ENCODE results near the gene SPTSSA.
"Not testable (repeated sequence)": the region's sequence is repeated elsewhere in the genome, so short reads cannot be mapped to it uniquely, and the experiment has no call there.

Gene SPTSSA

DNA sequence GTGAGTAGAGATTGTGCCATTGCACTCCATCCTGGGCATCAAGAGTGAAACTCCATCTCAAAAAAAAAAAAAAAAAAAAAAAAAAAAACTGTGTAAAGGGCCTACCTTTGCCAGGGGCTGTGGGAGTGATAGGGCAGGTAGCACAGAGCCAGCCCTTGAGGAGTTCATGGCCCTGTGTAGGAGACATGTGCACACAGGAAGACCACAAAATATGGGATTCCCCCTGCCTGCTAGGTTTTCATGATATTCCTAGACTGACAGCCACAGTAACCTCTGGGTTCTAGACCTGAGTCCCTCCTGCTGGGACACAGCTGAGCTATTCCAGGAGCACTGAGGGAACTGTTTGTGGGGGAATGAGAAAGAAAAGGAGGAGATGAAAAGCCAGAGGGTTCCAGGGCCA, 8.3 kb upstream of the SPTSSA start:
- DNase-seq (ENCODE audit: low read depth), result no peak

- DNase-seq (ENCODE audit: low read depth), result no peak
Observed at GRCh38 chr14:34466691-34467090, 4.7 kb upstream of the SPTSSA start.

- no peak for DNase-seq (ENCODE audit: low read depth)
Observed at GRCh38 chr14:34465069-34465859, 3.2 kb upstream of the SPTSSA start.

DNA sequence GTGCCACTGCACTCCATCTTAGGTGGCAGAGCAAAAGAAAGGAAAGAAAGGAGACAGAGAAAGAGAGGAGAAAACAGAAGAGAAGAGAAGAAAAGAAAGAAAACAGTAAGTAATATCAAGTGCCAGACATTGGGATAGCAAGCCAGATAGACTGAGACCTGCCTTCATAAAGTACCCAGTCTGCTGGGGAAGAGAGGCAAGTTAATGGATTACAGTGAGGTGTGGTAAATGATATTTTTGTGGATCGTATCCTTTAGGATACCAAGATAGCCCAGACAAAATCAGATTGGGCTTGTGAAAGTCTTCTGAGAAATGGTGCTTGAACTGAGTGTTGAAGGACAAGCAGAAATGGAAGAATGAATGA, 1.5 kb upstream of the SPTSSA start:
- DNase-seq (ENCODE audit: low read depth), result no peak

DNA sequence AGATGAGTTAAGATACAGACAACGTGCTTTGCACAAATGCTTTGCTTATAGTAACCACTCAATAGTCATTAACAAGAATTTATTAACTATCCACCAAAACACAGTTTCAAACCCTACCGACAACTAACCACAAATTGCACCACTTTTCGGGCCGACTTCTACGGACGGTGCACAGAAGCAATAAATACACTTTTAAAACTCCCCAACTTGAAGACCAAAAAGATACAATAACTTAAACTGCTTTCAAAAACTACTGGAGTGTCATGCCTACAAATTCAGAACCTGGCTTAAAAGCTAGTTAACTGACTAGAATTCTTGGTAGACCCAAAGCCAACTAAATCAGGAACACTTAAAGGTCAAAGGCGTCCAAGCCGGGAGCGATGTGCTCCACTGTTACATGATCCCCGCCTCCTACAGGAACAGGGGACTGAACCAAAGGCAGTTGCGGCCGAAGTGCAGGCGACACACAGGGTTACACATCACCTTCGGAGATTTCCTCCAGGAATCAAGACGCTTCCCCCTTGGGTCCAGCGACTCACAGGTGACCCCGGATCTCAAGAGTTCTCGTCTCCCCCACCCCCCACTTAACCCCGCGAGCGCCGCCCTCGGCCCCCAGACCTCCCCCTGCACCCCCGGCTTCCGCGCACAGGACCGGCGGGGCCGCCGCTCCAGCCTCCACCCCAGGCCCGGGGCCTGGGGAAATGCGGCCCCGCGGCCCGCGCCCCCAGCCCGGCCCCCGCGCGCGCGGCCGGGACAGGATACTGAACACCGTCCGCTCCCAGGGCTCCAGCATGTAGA, 507 bp downstream of the SPTSSA start:
- peak; percentile 21 for DNase-seq (ENCODE audit: low read depth)

DNA sequence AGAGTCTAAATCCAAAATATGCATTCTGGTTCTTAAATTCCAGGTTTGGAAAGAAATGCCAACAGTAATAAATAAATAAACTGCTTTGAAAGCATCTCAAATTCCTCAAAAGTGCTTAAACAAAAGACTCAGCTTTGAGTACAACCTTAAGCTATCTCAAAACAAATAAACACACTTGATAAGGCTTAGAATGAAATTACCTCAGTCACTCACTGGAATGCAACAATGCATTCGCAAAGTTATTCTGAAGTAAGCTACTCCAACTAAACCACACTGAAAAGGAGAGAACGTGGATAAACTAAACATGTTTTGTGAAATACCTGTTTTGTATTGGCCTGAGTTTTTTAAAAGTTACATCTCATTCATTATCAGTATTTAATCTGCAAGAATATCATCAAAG, 1.2 kb downstream of the SPTSSA start:
- DNase-seq (ENCODE audit: low read depth), result no peak

- no peak for DNase-seq (ENCODE audit: low read depth)
Observed at GRCh38 chr14:34460295-34460694, 1.7 kb downstream of the SPTSSA start.

DNA sequence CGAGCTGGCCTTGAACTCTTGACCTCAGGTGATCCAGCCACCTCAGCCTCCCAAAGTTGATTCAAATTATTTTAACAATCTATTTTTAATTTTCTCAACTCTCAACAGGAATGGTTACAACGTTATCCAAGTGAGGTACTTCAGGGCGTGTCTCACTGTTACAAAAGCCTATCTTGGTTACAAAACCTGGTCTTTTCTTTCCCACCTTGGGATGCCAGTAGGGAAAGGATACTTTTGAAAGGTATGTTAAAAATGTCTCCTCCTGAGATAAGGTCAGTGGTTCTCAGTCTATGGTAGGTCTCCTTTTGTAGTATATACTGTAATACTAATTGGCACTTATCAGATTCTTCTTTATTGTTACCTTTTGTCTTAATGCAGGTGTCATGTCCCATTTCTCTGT, 4.9 kb downstream of the SPTSSA start:
- DNase-seq (ENCODE audit: low read depth), result no peak

DNA sequence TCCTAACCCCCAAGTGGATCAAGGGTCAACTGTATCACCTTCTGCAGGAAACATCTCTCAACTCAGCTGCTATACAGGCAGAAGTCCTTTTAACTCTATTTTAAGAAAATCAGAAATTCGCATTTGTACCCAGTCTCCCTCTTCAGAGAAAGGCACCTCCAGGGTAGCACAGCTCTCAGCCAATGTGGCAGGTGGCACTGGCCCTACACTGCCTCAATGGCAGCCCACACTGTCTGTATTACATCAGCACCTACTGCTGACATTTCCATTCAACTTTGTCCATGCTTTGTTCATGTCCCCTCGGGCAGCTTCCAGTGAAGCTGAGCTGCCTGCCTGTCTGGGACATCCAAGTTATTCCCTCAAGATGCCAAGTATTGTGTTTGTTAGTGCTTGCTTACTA, 8.8 kb downstream of the SPTSSA start:
- DNase-seq (ENCODE audit: low read depth), result no peak

DNA sequence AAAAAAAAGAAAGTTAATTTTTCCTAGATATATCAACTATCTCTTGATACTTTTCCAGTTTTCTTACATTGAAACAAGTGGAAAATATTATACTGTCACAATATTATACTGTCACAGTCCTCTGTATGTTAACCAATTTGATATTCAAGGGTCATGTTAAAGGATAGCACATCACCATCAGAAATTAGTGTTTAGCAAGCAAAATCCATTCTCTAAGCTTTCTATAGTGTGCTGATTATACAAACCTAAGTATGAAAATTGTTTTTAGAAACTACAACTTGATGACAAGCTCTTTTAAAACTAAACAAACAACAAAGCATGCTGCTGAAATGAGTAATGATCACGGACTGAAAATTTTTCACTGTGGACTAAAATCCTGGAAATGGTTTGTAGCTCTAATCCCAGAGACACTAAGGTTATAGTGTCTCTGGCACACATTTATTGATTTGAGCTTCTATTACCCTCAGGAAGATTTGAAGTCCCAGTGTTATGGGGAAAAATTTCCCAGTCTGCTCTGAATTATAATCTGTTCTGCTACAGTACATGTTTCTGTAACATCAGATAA, 9.7 kb downstream of the SPTSSA start:
- no peak for DNase-seq (ENCODE audit: low read depth)

DNA sequence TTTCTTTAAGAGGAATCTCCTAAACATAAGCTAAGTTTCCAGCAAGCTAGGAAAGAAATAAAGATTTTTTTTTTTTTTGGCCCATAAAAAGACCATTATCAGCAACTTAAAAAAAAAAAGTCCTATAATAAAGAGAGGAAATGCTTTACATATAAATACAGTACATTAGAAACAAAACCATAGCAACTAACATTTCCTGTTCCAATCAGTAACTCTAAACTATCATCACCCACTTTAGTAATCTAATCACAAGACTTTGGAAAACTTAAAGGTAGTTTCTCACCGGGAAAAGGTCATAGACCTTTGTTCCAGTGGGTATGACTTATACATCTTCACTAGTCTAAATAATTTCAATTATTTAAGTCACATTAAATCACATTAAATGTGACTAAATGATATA, 11.1 kb downstream of the SPTSSA start:
- DNase-seq (ENCODE audit: low read depth), result no peak

- DNase-seq (ENCODE audit: low read depth), result no peak
Observed at GRCh38 chr14:34450542-34450915, 11.5 kb downstream of the SPTSSA start.

DNA sequence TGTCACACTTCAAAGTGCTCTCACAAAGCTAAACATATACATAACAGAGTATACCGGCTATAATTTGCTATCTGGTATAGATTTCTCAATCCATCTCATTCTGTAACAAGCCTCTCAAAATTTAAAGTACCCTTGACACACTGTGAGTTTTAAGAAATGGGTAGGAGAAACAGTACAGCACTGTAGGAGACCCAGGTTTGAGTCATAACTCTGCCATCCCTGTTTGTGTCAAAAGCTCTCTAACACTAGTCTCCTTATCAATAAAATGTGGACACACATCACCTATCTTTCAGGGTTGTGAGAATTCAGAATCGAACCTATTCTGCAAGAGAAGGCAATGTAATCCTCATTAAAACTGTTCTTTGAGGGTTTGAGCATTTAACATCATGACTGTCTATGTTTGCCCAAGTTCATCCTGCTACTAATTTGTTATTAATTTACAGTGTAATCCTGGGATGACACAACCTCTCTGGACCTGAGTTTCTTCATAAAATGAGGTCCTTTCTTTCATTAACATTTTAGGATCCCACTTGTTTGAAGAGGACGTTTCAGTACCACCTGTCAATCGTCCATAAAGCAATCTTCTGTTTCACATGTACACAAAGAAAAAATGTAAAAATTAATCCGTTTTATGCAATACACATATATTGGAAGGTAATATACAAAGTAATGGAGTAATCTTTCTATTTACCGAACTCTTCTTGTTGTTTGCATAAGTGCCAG, 12.1 kb downstream of the SPTSSA start:
- DNase-seq (ENCODE audit: low read depth), result no peak

GRCh38 chr14:34439090-34439489, 22.9 kb downstream of the SPTSSA start:
- DNase-seq (ENCODE audit: low read depth), result no peak

- DNase-seq (ENCODE audit: low read depth), result no peak
Observed at GRCh38 chr14:34438438-34438837, 23.6 kb downstream of the SPTSSA start.

GRCh38 chr14:34437729-34438080, 24.3 kb downstream of the SPTSSA start:
- no peak for DNase-seq (ENCODE audit: low read depth)

- no peak for DNase-seq (ENCODE audit: low read depth)
Observed at GRCh38 chr14:34436960-34437728, 24.9 kb downstream of the SPTSSA start.

- DNase-seq (ENCODE audit: low read depth), result no peak
Observed at GRCh38 chr14:34436118-34436905, 25.7 kb downstream of the SPTSSA start.

- DNase-seq (ENCODE audit: low read depth), result no peak
Observed at GRCh38 chr14:34433957-34434356, 28.1 kb downstream of the SPTSSA start.

- not testable (repeated sequence) for DNase-seq (ENCODE audit: low read depth)
Observed at GRCh38 chr14:34428102-34428466, 34.0 kb downstream of the SPTSSA start.

All from activated T-cell treated with anti-CD3 and anti-CD28 coated beads for 48 hours (primary cell).